H1 (cell line): ENCODE measurements around the gene KLF18. TPM values are rescaled to one million over a fixed set of nuclear protein-coding genes. Genes with fewer than 3 reads are reported as not detected.
"Not testable (repeated sequence)": the region's sequence is repeated elsewhere in the genome, so short reads cannot be mapped to it uniquely, and the experiment has no call there.

Experiments used
- CTCF ChIA-PET: fragments of 300-600 bp; sonication (Branson Sonifier 250); formaldehyde crosslinking; loops from one replicate; lab custom pipeline; 2021; ENCODE audit not compliant: partially characterized antibody; lab: Charles Lee
- POLR2A ChIA-PET: fragments of 300-600 bp; sonication (Branson Sonifier 250); formaldehyde crosslinking; loops from one replicate; lab custom pipeline; 2021; ENCODE audit warnings: inconsistent platforms; ENCODE audit not compliant: partially characterized antibody; lab: Charles Lee
- DNase-seq, 2 experiments: peaks; one replicate each; pipeline versions ENCODE4 v3.0.0 to v3.0.0-alpha.2; 2010 to 2022; ENCODE audit warnings: low spot score in 2 of 2, low read depth in 1 of 2, mixed read lengths in 1 of 2
- FAIRE-seq: peaks from 2 replicates; lab custom pipeline; 2011; peaks lifted over from hg19 to GRCh38; lab: Jason Lieb, UNC
- H2AFZ ChIP-seq: 2 replicates; pipeline ENCODE4 v1.8.1; 2012; ENCODE audit warnings: low read length, inconsistent platforms
- H2AK5ac ChIP-seq: 2 replicates; pipeline ENCODE4 v1.6.1; 2013; ENCODE audit warnings: low read depth, low read length
- H2BK120ac ChIP-seq: replicated peaks from 2 replicates; pipeline ENCODE3; 2013; ENCODE audit warnings: low read depth, low read length, inconsistent platforms
- H2BK12ac ChIP-seq: 2 replicates; pipeline ENCODE4 v1.6.1; 2013; ENCODE audit warnings: low read depth, low read length
- H2BK15ac ChIP-seq: 2 replicates; pipeline ENCODE4 v1.6.1; 2013; ENCODE audit warnings: low read length
- H2BK20ac ChIP-seq: 2 replicates; pipeline ENCODE4 v1.6.1; 2013; ENCODE audit warnings: low read length
- H2BK5ac ChIP-seq: 2 replicates; pipeline ENCODE4 v1.6.1; 2013; ENCODE audit warnings: low read depth, low read length
- H3K14ac ChIP-seq: 2 replicates; pipeline ENCODE4 v1.6.1; 2013; ENCODE audit warnings: inconsistent platforms; ENCODE audit not compliant: insufficient read length
- H3K18ac ChIP-seq: 2 replicates; pipeline ENCODE4 v1.6.1; 2013; ENCODE audit warnings: low read length; ENCODE audit errors: extremely low read depth
- H3K23ac ChIP-seq: 2 replicates; pipeline ENCODE4 v1.6.1; 2013; ENCODE audit warnings: inconsistent platforms; ENCODE audit not compliant: insufficient read length
- H3K23me2 ChIP-seq: 2 replicates; pipeline ENCODE4 v1.6.1; 2013; ENCODE audit warnings: low read depth, low read length
- H3K27ac ChIP-seq: 2 replicates; pipeline ENCODE4 v1.6.1; 2011; ENCODE audit warnings: low read depth, low read length, inconsistent platforms
- H3K27me3 ChIP-seq, 4 experiments: replicated peaks in 1 of 4; 1 replicate in 1 of 4; 2 replicates in 3 of 4; pipeline versions ENCODE4 v1.6.1 to v1.8.1; 2011 to 2013; ENCODE audit warnings: low read length in 3 of 4, mild to moderate bottlenecking in 3 of 4, inconsistent platforms in 2 of 4, mixed read lengths in 2 of 4, moderate library complexity in 1 of 4; ENCODE audit not compliant: control insufficient read depth in 3 of 4, insufficient read depth in 3 of 4; ENCODE audit errors: extremely low read depth in 1 of 4
- H3K36me3 ChIP-seq, 4 experiments: 2 replicates each; pipeline versions ENCODE4 v1.6.1 to v1.8.1; 2011 to 2013; ENCODE audit warnings: mild to moderate bottlenecking in 4 of 4, low read length in 3 of 4, moderate library complexity in 2 of 4, control low read depth in 1 of 4, inconsistent platforms in 1 of 4; ENCODE audit not compliant: insufficient read depth in 4 of 4, control insufficient read depth in 2 of 4
- H3K4ac ChIP-seq: replicated peaks from 2 replicates; pipeline ENCODE3; 2013; ENCODE audit warnings: low read length, low read depth, mixed read lengths, inconsistent platforms; ENCODE audit not compliant: insufficient read length
- H3K4me1 ChIP-seq, 4 experiments: replicated peaks in 1 of 4; 1 replicate in 1 of 4; 2 replicates in 3 of 4; pipeline versions ENCODE4 v1.6.1 to v1.8.1; 2011 to 2013; ENCODE audit warnings: low read length in 3 of 4, inconsistent platforms in 2 of 4, mixed read lengths in 1 of 4; ENCODE audit not compliant: insufficient read depth in 4 of 4, control insufficient read depth in 3 of 4
- H3K4me2 ChIP-seq, 2 experiments: 2 replicates each; pipeline versions ENCODE4 v1.6.1 to v1.8.1; 2011 to 2013; ENCODE audit warnings: low read depth in 2 of 2, low read length in 2 of 2, control low read depth in 1 of 2, inconsistent platforms in 1 of 2, mild to moderate bottlenecking in 1 of 2; ENCODE audit not compliant: insufficient read depth in 1 of 2
- H3K4me3 ChIP-seq, 4 experiments: fragments of 200-600, 300-600 bp in 1 of 4; sonication (generic), shearing (Covaris generic), sonication (Bioruptor Twin) in 1 of 4; 2 replicates each; pipeline versions ENCODE4 v1.5.1 to v1.8.1; 2011 to 2016; ENCODE audit warnings: low read length in 4 of 4, low read depth in 3 of 4, control low read depth in 2 of 4, inconsistent platforms in 2 of 4, mild to moderate bottlenecking in 2 of 4, mixed read lengths in 1 of 4, moderate library complexity in 1 of 4; ENCODE audit not compliant: insufficient read depth in 2 of 4; ENCODE audit errors: extremely low read depth in 1 of 4
- H3K56ac ChIP-seq: replicated peaks from 2 replicates; pipeline ENCODE3; 2013; ENCODE audit warnings: low read depth, mild to moderate bottlenecking, mixed read lengths, low read length, inconsistent platforms; ENCODE audit not compliant: insufficient read length
- H3K79me1 ChIP-seq: 2 replicates; pipeline ENCODE4 v1.6.1; 2013; ENCODE audit warnings: low read depth, low read length, control low read depth
- H3K79me2 ChIP-seq, 2 experiments: 2 replicates each; pipeline versions ENCODE4 v1.6.1 to v1.8.1; 2012 to 2013; ENCODE audit warnings: low read length in 2 of 2, mild to moderate bottlenecking in 2 of 2, inconsistent platforms in 1 of 2; ENCODE audit not compliant: insufficient read depth in 2 of 2, control insufficient read depth in 1 of 2
- H3K9ac ChIP-seq, 4 experiments: replicated peaks in 1 of 4; 1 replicate in 1 of 4; 2 replicates in 3 of 4; pipeline versions ENCODE4 v1.6.1 to v1.8.1; 2011 to 2013; ENCODE audit warnings: low read depth in 3 of 4, low read length in 3 of 4, control low read depth in 2 of 4, mild to moderate bottlenecking in 2 of 4, moderate library complexity in 2 of 4, inconsistent platforms in 1 of 4; ENCODE audit errors: extremely low read depth in 1 of 4
- H3K9me3 ChIP-seq, 2 experiments: 2 replicates each; pipeline versions ENCODE4 v1.6.1 to v1.8.1; 2012 to 2013; ENCODE audit warnings: mild to moderate bottlenecking in 2 of 2, moderate library complexity in 2 of 2, control low read depth in 1 of 2, inconsistent platforms in 1 of 2, low read depth in 1 of 2, low read length in 1 of 2, mixed read lengths in 1 of 2; ENCODE audit not compliant: insufficient read depth in 2 of 2
- H4K20me1 ChIP-seq, 2 experiments: replicated peaks in 1 of 2; 2 replicates each; pipeline versions ENCODE3 to v1.8.1; 2011 to 2013; ENCODE audit warnings: inconsistent platforms in 2 of 2, low read length in 2 of 2, mild to moderate bottlenecking in 1 of 2; ENCODE audit not compliant: insufficient read depth in 2 of 2, control insufficient read depth in 1 of 2
- H4K5ac ChIP-seq: 2 replicates; pipeline ENCODE4 v1.6.1; 2013; ENCODE audit warnings: low read length, low read depth, mixed read lengths, inconsistent platforms; ENCODE audit not compliant: insufficient read length
- H4K8ac ChIP-seq: 2 replicates; pipeline ENCODE4 v1.8.0; 2013; ENCODE audit warnings: mild to moderate bottlenecking, moderate library complexity, low read length, inconsistent platforms; ENCODE audit not compliant: insufficient read depth; ENCODE audit errors: extremely low read depth
- H4K91ac ChIP-seq: replicated peaks from 2 replicates; pipeline ENCODE3; 2013; ENCODE audit warnings: low read length, mixed read lengths, inconsistent platforms; ENCODE audit not compliant: insufficient read length
- WGBS, 2 experiments: shearing (Covaris generic) in 1 of 2; methylation state at CpG; one replicate each; pipeline versions ENCODE4 v1.1.6 to v1.1.7; 2013 to 2015; ENCODE audit warnings: low lambda C conversion rate in 2 of 2, mixed read lengths in 2 of 2, inconsistent platforms in 1 of 2, low coverage in 1 of 2, missing lambda C conversion rate in 1 of 2; ENCODE audit not compliant: insufficient replicate concordance in 2 of 2, insufficient coverage in 1 of 2, insufficient read length in 1 of 2; ENCODE audit errors: extremely low coverage in 1 of 2, missing lambda C conversion rate in 1 of 2; 5-methylcytosine and 5-hydroxymethylcytosine counted together
- polyA plus RNA-seq, 7 experiments: library from polyadenylated mRNA; depleted of rRNA in 3 of 7; stranded (reverse) in 5 of 7; unstranded in 2 of 7; fragments of >200 nt in 5 of 7; fragments of 200-250 nt in 2 of 7; gene quantifications; 1 replicate in 5 of 7; 2 replicates in 1 of 7; 4 replicates in 1 of 7; pipeline versions ENCODE4 v1.2.1 to v1.2.3, GENCODE V29; 2011 to 2013; ENCODE audit warnings: missing spikeins in 2 of 7, mixed read lengths in 2 of 7
- total RNA-seq: library from RNA; stranded (reverse); fragmentation: NEBNext Ultra II Directional; extraction: Animal tissue kit (Norgen Biotek cat#: 25700); gene quantifications from 2 replicates; pipeline ENCODE4 v1.2.1, GENCODE V29; 2021

The KLF18 gene
- total and polyA plus RNA-seq, 2 of the 8 experiments (the other 6 are each of a cell fraction or from before 2014, with no cell fraction given): 0.09 to 0.15 TPM

- H3K4me1 ChIP-seq, H3K4me2 ChIP-seq, H3K9me3 ChIP-seq, H3K27ac ChIP-seq, H3K56ac ChIP-seq, H2BK20ac ChIP-seq, H3K79me2 ChIP-seq, H3K9ac ChIP-seq, H4K20me1 ChIP-seq, H3K79me1 ChIP-seq, H2AFZ ChIP-seq, H2BK15ac ChIP-seq, H2AK5ac ChIP-seq, H3K4ac ChIP-seq, H3K23me2 ChIP-seq, DNase-seq, H2BK120ac ChIP-seq, H3K18ac ChIP-seq, H4K8ac ChIP-seq, H3K27me3 ChIP-seq, H2BK5ac ChIP-seq, H3K4me3 ChIP-seq, H3K23ac ChIP-seq, H3K36me3 ChIP-seq, H4K5ac ChIP-seq, H3K14ac ChIP-seq, H2BK12ac ChIP-seq, H4K91ac ChIP-seq, POLR2A ChIA-PET, FAIRE-seq: not testable (repeated sequence)
- CTCF ChIA-PET: interaction anchor here (0.9 to 1.3 kb wide), 3 partner anchors 15 to 27 kb away, joined by 3 to 4 read pairs (median 3); no protein-coding TSS in a partner anchor
- 95% methylated on average over 10 of the region's 10 CpGs; no CpG with 5 or more reads in 1 of the 2 experiments for WGBS, 2 experiments
These were observed 24.2 kb downstream of the KLF18 start for GRCh38 chr1:44117272-44117671.
